DND-41 (cell line): ENCODE data around the gene ST8SIA2.

Experiments used
- EZH2 ChIP-seq: IDR thresholded peaks from 3 replicates; pipeline ENCODE4 v1.6.1; 2012; ENCODE audit warnings: borderline replicate concordance, low read depth, mild to moderate bottlenecking, moderate library complexity, low read length, inconsistent platforms; ENCODE audit not compliant: severe bottlenecking
- TF ChIP-seq, protein P1 (sequence below): IDR thresholded peaks from 2 replicates; pipeline ENCODE4 v1.5.1; 2012; ENCODE audit warnings: borderline replicate concordance, low read length, moderate library complexity, mild to moderate bottlenecking; ENCODE audit not compliant: poor library complexity, severe bottlenecking; ENCODE audit errors: extremely low read depth

- TF ChIP-seq, protein P1, sequence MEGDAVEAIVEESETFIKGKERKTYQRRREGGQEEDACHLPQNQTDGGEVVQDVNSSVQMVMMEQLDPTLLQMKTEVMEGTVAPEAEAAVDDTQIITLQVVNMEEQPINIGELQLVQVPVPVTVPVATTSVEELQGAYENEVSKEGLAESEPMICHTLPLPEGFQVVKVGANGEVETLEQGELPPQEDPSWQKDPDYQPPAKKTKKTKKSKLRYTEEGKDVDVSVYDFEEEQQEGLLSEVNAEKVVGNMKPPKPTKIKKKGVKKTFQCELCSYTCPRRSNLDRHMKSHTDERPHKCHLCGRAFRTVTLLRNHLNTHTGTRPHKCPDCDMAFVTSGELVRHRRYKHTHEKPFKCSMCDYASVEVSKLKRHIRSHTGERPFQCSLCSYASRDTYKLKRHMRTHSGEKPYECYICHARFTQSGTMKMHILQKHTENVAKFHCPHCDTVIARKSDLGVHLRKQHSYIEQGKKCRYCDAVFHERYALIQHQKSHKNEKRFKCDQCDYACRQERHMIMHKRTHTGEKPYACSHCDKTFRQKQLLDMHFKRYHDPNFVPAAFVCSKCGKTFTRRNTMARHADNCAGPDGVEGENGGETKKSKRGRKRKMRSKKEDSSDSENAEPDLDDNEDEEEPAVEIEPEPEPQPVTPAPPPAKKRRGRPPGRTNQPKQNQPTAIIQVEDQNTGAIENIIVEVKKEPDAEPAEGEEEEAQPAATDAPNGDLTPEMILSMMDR: no peak
- TF ChIP-seq EZH2: no peak
Observed at GRCh38 chr15:92502336-92502735, 108.7 kb downstream of the ST8SIA2 start.
